ENCODE measurements around the gene JAG2. TPM values are rescaled to one million over a fixed set of nuclear protein-coding genes. Genes with fewer than 3 reads are reported as not detected.

Gene JAG2
- total RNA-seq, 1 experiment from 2014 or later, result 85.9 TPM

DNA sequence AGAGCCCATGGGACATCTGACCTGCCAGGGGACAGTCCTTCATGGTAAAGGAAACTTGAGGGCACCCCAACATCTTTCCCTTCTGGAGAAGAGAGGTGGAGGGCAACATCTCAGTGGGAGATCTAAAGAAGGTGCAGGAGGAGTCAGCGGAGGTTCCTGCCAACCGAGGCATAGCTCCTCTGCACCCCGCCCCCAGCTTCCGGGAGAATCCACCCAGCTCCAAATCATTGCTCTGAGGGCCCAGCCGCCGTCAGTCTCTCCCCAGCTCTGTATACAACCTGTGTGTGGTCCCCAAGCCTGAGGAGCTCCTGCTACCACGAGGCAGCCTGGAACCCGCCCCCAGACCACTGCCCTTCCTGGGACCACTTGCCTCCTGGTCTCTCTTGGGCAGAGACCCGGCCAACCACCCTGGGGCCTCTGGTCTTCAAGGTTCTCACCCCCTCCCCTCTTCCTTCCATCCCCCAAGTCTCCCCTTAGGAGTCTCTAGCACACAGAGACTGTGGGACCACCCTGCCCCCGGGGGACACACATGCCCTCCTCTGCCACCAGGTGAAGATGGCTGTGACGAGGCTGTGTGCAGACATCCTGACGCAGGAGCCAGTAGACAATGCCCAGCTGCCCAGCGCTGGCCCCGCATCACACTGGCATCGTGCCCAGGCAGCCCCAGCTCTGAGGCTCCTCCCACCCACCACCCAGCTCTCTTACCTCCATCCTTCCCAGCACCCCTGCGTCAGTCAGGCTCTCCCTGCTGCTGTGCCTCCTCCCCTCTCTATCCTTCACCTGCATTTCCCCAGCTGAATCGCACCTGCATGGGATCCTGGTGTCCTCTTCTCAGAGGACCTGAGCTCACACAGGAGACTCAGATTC lies 25.6 kb upstream of the JAG2 start (continued):
- TF ChIP-seq TCF7L2 (IDR thresholded peaks at IDR 0.05; ENCODE audit: borderline replicate concordance, extremely low read depth, insufficient read depth, insufficient read length), result no peak
- no peak for TF ChIP-seq POLR2AphosphoS5 (IDR thresholded peaks at IDR 0.05; ENCODE audit: low read depth, low read length)
- TF ChIP-seq EZH2phosphoT487 (IDR thresholded peaks at IDR 0.05; ENCODE audit: borderline replicate concordance), result no peak
- TF ChIP-seq CEBPB (IDR thresholded peaks at IDR 0.05; ENCODE audit: low read depth), result no peak
- no peak for TF ChIP-seq SIN3A (IDR thresholded peaks at IDR 0.05; ENCODE audit: low read depth)
- no peak for TF ChIP-seq ELF1 (IDR thresholded peaks at IDR 0.05; ENCODE audit: borderline replicate concordance, low read depth)

DNA sequence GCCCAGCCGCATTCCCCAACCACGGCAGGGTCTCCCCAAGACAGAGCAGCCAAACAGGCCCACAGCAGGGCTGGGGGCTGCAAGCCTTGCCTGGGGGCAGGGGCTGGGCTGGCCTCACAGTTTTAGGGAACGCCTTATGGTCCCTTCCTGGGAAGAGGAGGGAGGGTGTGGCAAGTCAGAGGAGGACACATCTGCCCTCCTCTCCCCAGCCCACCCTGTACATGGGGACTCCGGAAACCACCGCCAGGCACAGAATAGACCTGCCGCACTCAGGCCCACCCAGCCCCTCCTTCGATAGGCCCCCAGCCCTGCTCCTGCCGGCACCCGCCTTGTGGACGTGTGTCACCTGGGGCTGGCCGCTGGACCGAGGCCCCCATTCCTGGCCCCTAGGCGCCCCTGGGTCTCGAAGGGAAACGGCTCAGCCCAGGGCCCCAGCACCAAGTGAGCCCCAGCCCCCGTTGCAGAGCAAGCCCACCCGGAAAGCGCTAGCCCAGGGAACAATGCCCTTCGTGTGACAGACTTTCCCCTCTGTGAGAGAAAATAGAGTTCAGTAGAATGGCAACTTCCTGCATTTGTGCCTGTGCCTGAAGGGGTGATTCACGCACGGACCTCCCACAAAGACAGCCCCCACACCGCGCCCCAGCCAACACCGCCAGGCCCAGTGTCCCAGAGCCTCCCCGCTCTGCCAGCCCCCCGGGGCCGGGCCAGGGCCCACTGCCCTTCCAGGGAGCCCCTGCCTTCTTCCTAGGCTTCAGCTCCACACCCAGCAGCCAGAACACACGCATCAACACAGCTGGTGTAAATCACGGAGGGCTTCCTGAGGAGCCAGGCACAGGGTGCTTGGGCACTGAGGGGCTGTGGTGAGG lies 24.5 kb upstream of the JAG2 start:
- no peaks in the 10 kb centered on the region for H3K36me3 ChIP-seq (ENCODE audit: control insufficient read depth in 1 of 2, insufficient read depth in 2 of 2, low read length in 2 of 2)
- no peak overlapping the region for H3K27ac ChIP-seq (ENCODE audit: low read depth, low read length)
- H4K20me1 ChIP-seq (ENCODE audit: insufficient read depth), result no peaks in the 10 kb centered on the region
- ChIA-PET POLR2A (no interaction called here), CTCF (no interaction called here), RAD21 (ENCODE audit: low non-redundant PET in 1 of 2, low total read pairs in 2 of 2, uncharacterized antibody in 2 of 2, unreplicated experiment in 2 of 2) (no interaction called here)
- no peaks in the 10 kb centered on the region for H3K9me2 ChIP-seq (ENCODE audit: insufficient read depth)
- H3K9me3 ChIP-seq (ENCODE audit: control insufficient read depth in 1 of 2, insufficient read depth in 1 of 2, low read depth in 1 of 2, low read length in 2 of 2), result peaks cover 4 to 8% of the 10 kb centered on the region in 2 experiments; a peak in 2 of 4 replicates
- no peak overlapping the region for H2AFZ ChIP-seq (ENCODE audit: low read depth, low read length, poor library complexity, severe bottlenecking)
- intact Hi-C loops (cut with micrococcal nuclease), result no loop called here
- H3K4me1 ChIP-seq (ENCODE audit: control insufficient read depth in 1 of 2, insufficient read depth in 2 of 2, low read length in 2 of 2), result peaks cover 0 to under 1% of the 10 kb centered on the region in 2 experiments; a peak in 1 of 4 replicates
- H3K9ac ChIP-seq (ENCODE audit: low read length), result no peak overlapping the region
- DNase-seq (ENCODE audit: low read depth, low spot score), result no peak
- BruUV-seq (replicated peaks), result no TSS peak
- H3K79me2 ChIP-seq (ENCODE audit: insufficient read depth, low read length), result no peaks in the 10 kb centered on the region
- H3K4me2 ChIP-seq (ENCODE audit: low read length), result no peak overlapping the region
- no peaks in the 10 kb centered on the region for H3K27me3 ChIP-seq (ENCODE audit: insufficient read depth, low read length)
- no peak overlapping the region for H3K4me3 ChIP-seq (replicated peaks in 1 of 2; ENCODE audit: low read depth in 1 of 2, low read length in 2 of 2)
- TF ChIP-seq RAD21 (IDR thresholded peaks at IDR 0.05; ENCODE audit: low read depth), result no peak
- no peak for TF ChIP-seq SP1 (IDR thresholded peaks at IDR 0.05; ENCODE audit: low read depth)
- TF ChIP-seq, protein P1, sequence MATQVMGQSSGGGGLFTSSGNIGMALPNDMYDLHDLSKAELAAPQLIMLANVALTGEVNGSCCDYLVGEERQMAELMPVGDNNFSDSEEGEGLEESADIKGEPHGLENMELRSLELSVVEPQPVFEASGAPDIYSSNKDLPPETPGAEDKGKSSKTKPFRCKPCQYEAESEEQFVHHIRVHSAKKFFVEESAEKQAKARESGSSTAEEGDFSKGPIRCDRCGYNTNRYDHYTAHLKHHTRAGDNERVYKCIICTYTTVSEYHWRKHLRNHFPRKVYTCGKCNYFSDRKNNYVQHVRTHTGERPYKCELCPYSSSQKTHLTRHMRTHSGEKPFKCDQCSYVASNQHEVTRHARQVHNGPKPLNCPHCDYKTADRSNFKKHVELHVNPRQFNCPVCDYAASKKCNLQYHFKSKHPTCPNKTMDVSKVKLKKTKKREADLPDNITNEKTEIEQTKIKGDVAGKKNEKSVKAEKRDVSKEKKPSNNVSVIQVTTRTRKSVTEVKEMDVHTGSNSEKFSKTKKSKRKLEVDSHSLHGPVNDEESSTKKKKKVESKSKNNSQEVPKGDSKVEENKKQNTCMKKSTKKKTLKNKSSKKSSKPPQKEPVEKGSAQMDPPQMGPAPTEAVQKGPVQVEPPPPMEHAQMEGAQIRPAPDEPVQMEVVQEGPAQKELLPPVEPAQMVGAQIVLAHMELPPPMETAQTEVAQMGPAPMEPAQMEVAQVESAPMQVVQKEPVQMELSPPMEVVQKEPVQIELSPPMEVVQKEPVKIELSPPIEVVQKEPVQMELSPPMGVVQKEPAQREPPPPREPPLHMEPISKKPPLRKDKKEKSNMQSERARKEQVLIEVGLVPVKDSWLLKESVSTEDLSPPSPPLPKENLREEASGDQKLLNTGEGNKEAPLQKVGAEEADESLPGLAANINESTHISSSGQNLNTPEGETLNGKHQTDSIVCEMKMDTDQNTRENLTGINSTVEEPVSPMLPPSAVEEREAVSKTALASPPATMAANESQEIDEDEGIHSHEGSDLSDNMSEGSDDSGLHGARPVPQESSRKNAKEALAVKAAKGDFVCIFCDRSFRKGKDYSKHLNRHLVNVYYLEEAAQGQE (IDR thresholded peaks at IDR 0.05; ENCODE audit: low read depth), result no peak
- TF ChIP-seq, protein P2, sequence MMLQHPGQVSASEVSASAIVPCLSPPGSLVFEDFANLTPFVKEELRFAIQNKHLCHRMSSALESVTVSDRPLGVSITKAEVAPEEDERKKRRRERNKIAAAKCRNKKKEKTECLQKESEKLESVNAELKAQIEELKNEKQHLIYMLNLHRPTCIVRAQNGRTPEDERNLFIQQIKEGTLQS (IDR thresholded peaks at IDR 0.05), result no peak
- no peak for TF ChIP-seq ELF1 (IDR thresholded peaks at IDR 0.05; ENCODE audit: borderline replicate concordance, low read depth)
- TF ChIP-seq CEBPB (IDR thresholded peaks at IDR 0.05; ENCODE audit: low read depth), result no peak
- 0 out of 2 replicates have a peak, but pooled peaks have one; percentile 6 for ATAC-seq
